Left lung (tissue), 14 donors: ENCODE data around the gene TMC5. TPM values are rescaled to one million over a fixed set of nuclear protein-coding genes. Genes with fewer than 3 reads are reported as not detected.
"Not testable (repeated sequence)": the region's sequence is repeated elsewhere in the genome, so short reads cannot be mapped to it uniquely, and the experiment has no call there.

Source experiments
- ATAC-seq: fragments of 200-7000 bp; cut with Tn5 transposase; one replicate; pipeline ENCODE4 v1.9.1; 2020; ENCODE audit warnings: moderate library complexity
- DNase-seq, 4 donors: peaks; one replicate each; pipeline ENCODE4 v3.0.0-alpha.2; 2013 to 2020
- H3K27ac ChIP-seq, 2 donors: fragments of 200-600 bp; sonication (generic) in 1 of 2; one replicate each; pipeline versions ENCODE4 v1.5.0 to v1.8.0; 2020 to 2021
- H3K27me3 ChIP-seq, 2 donors: fragments of 200-600 bp; sonication (generic) in 1 of 2; one replicate each; pipeline versions ENCODE4 v1.5.0 to v1.8.0; 2020 to 2021
- H3K36me3 ChIP-seq, 2 donors: fragments of 200-600 bp; sonication (generic) in 1 of 2; one replicate each; pipeline versions ENCODE4 v1.5.0 to v1.8.0; 2020 to 2021
- H3K4me1 ChIP-seq, 2 donors: fragments of 200-600 bp; one replicate each; pipeline ENCODE4 v1.8.0; 2021
- H3K4me3 ChIP-seq, 2 donors: fragments of 200-600 bp; sonication (generic) in 1 of 2; one replicate each; pipeline versions ENCODE4 v1.5.0 to v1.8.0; 2020 to 2021; ENCODE audit warnings: mild to moderate bottlenecking in 1 of 2
- H3K9me3 ChIP-seq, 2 donors: fragments of 200-600 bp; sonication (generic) in 1 of 2; one replicate each; pipeline versions ENCODE4 v1.5.0 to v1.8.0; 2020 to 2021
- intact Hi-C, 2 donors: fragments of 100-400 bp; cut with DNase I; formaldehyde crosslinking; loops; one replicate each; pipeline versions ENCODE4 v1.11.2 to v1.14.2; 2022
- long read RNA-seq, 12 donors: library from polyadenylated mRNA in 2 of 12; unstranded in 2 of 12; transcript quantifications; one replicate each; pipeline ENCODE4 v2.0.0 and lab custom pipeline, GENCODE V29; 2019 to 2026
- polyA plus RNA-seq, 6 donors: library from polyadenylated mRNA; unstranded; fragments of 120-200 nt; gene quantifications; one replicate each; pipeline ENCODE4 v1.2.1, GENCODE V29; 2013; ENCODE audit not compliant: insufficient read length in 6 of 6
- total RNA-seq, 2 donors: library from RNA; stranded (reverse); fragmentation: NEBNext Ultra II Directional; extraction: Animal tissue kit (Norgen Biotek cat#: 25700); gene quantifications; one replicate each; pipeline ENCODE4 v1.2.1, GENCODE V29; 2021
- TF ChIP-seq, protein P1 (sequence below), 2 donors: fragments of 200-600 bp; sonication (generic) in 1 of 2; IDR thresholded peaks; one replicate each; pipeline versions ENCODE4 v1.5.0 to v1.8.0; 2021; ENCODE audit warnings: antibody characterized with exemption in 2 of 2
- donor health status: DM: no; HTN: yes; CAD: no.
- donor health status: DM: no; HTN: no; CAD: no.

TMC5 gene, protein sequence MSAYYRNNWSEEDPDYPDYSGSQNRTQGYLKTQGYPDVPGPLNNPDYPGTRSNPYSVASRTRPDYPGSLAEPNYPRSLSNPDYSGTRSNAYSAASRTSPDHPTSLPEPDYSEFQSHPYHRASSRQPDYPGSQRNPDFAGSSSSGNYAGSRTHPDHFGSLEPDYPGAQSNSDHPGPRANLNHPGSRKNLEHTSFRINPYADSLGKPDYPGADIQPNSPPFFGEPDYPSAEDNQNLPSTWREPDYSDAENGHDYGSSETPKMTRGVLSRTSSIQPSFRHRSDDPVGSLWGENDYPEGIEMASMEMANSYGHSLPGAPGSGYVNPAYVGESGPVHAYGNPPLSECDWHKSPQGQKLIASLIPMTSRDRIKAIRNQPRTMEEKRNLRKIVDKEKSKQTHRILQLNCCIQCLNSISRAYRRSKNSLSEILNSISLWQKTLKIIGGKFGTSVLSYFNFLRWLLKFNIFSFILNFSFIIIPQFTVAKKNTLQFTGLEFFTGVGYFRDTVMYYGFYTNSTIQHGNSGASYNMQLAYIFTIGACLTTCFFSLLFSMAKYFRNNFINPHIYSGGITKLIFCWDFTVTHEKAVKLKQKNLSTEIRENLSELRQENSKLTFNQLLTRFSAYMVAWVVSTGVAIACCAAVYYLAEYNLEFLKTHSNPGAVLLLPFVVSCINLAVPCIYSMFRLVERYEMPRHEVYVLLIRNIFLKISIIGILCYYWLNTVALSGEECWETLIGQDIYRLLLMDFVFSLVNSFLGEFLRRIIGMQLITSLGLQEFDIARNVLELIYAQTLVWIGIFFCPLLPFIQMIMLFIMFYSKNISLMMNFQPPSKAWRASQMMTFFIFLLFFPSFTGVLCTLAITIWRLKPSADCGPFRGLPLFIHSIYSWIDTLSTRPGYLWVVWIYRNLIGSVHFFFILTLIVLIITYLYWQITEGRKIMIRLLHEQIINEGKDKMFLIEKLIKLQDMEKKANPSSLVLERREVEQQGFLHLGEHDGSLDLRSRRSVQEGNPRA
- total RNA-seq (100 to 1,000 TPM in 1 of 2 donors, 10 to 100 TPM in 1; 78.8 to 105 TPM), polyA plus RNA-seq (10 to 100 TPM in 1 of 6 donors, 1 to 10 TPM in 5; 4.1 to 13.6 (median 7.9) TPM)
- long read RNA-seq, donor 1, full-length matches to known transcripts = 1 of 71 reads
- long read RNA-seq, donor 1, partial matches to known transcripts = 61 of 71 reads
- long read RNA-seq, donor 1, other reads (novel, unspliced or antisense) = 9 of 71 reads
- long read RNA-seq, donor 2 = 0 reads
- long read RNA-seq, donor 3 = 0 reads
- long read RNA-seq, donor 4, partial matches to known transcripts = 54 of 59 reads
- long read RNA-seq, donor 4, other reads (novel, unspliced or antisense) = 4 of 59 reads
- long read RNA-seq, donor 5, partial matches to known transcripts = 6 of 6 reads
- long read RNA-seq, donor 5, other reads (novel, unspliced or antisense) = 0 of 6 reads
- long read RNA-seq, donor 6 = 0 reads
- long read RNA-seq, donor 7 = 0 reads
- long read RNA-seq, donor 8 = 0 reads
- long read RNA-seq, donor 9 = 0 reads
- long read RNA-seq, donor 10, partial matches to known transcripts = 47 of 49 reads
- long read RNA-seq, donor 10, other reads (novel, unspliced or antisense) = 2 of 49 reads
- long read RNA-seq, donor 11 = 0 reads
- long read RNA-seq, donor 12 = 0 reads

DNA sequence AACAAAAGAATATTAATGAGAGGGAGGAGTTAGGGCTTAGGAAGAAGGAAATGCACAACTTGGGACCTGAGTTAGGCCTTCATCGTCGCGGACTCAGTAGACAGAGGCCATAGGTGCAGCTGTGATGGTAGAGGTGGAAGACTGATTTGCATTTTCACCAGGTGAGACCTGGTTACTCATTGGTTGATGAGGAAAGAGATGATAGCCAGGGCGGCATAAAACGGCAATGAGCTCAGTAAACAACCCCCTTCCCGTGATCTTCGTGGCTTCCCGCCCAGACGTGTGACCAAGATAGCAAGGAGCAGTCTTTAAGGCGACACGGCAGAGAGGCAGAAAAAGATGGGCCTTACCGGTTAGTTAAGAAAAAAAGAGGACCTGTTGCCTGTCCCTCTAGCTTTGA, at the start of gene TMC5:
Gene TMC5, plus strand, starts transcription at position 244 of the 400 bp plus-strand sequence. CDS start 22,156 bp downstream, outside the sequence.
- Histone ChIP-seq H3K27ac (peak within 1 kb of the TSS in 1 of 2 donors; percentile 36), H3K9me3 (no peaks in the 10 kb centered on the region), H3K4me1 (no peaks in the 10 kb centered on the region), H3K36me3 (no peaks in the 10 kb centered on the region), H3K4me3 (peak within 1 kb of the TSS in 1 of 2 donors; percentile 22), H3K27me3 (peaks cover 0 to 5% of the 10 kb centered on the region in 2 donors)
- ATAC-seq (peak; percentile 42), DNase-seq (no peak)
- intact Hi-C loops = no loop called here
- TF ChIP-seq, protein P1, sequence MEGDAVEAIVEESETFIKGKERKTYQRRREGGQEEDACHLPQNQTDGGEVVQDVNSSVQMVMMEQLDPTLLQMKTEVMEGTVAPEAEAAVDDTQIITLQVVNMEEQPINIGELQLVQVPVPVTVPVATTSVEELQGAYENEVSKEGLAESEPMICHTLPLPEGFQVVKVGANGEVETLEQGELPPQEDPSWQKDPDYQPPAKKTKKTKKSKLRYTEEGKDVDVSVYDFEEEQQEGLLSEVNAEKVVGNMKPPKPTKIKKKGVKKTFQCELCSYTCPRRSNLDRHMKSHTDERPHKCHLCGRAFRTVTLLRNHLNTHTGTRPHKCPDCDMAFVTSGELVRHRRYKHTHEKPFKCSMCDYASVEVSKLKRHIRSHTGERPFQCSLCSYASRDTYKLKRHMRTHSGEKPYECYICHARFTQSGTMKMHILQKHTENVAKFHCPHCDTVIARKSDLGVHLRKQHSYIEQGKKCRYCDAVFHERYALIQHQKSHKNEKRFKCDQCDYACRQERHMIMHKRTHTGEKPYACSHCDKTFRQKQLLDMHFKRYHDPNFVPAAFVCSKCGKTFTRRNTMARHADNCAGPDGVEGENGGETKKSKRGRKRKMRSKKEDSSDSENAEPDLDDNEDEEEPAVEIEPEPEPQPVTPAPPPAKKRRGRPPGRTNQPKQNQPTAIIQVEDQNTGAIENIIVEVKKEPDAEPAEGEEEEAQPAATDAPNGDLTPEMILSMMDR (IDR thresholded peaks at IDR 0.05) = no peak

DNA sequence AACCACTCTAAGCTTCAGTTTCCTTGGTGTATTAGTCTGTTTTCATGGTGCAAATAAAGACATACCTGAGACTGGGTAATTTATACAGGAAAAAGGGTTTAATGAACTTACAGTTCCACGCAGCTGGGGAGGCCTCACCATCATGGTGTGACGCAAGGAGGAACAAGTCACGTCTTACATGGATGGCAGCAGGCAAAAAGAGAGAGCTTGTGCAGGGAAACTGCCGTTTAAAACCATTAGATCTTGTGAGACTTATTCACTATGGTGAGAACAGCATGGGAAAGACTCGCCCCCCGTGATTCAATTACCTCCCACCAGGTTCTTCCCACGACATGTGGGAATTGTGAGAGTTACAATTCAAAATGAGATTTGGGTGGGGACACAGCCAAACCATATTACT, 45.1 kb upstream of the TMC5 start:
- DNase-seq, H3K27me3 ChIP-seq, H3K9me3 ChIP-seq, H3K4me3 ChIP-seq, intact Hi-C loops, H3K36me3 ChIP-seq, H3K27ac ChIP-seq, H3K4me1 ChIP-seq, ATAC-seq: not testable (repeated sequence)

DNA sequence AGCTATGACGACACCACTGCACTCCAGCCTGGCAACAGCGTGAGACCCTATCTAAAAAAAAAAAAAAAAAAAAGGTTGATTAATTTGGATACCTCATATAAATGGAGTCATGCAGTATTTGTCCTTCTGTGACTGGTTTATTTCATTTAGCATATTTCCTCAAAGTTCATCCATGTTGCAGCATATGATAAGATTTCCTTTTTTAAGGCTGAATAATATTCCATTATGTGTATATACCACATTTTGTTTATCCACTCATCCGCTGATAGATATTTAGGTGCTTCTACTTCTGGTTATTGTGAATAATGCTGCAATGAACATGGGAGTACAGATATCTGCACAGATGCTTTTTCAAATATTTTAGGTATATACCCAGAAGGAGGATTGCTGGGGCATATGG, 43.3 kb upstream of the TMC5 start:
- no peaks in the 10 kb centered on the region for H3K36me3 ChIP-seq
- intact Hi-C loops = no loop called here
- H3K27me3 ChIP-seq = no peaks in the 10 kb centered on the region
- H3K27ac ChIP-seq = no peak overlapping the region
- TF ChIP-seq, protein P1 (IDR thresholded peaks at IDR 0.05) = no peak
- DNase-seq (no peak), ATAC-seq (no peak)
- no peaks in the 10 kb centered on the region for H3K9me3 ChIP-seq
- H3K4me1 ChIP-seq = no peaks in the 10 kb centered on the region
- no peak overlapping the region for H3K4me3 ChIP-seq

DNA sequence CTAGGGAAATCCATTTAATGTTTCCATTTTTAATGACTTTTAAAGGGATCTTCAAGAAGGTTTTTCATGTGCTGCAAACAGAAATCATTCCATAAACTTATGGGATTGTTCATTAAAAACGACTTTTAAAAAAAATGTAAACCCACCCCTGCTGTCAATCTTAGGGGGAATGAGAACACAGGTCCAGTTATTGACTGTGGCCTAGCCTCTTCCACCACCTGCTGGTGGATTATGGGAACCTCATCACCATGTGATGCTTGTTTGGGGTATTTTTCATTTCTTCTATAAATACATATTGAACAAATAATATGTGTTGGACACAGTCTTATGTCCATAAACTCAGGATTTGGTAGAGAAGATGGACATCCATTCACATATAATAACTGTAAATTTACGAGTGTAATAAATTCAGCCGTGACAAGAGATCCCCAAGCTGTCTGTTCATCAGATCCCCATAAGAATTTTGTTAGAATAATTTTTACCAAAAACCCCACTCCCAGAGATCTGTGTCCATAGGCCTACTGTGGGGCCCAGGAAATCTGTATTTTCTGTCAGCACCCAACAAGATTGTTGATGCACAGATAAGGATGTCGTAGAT, 42.0 kb upstream of the TMC5 start:
- Histone ChIP-seq H3K36me3 (no peaks in the 10 kb centered on the region), H3K4me1 (peaks cover 0 to 7% of the 10 kb centered on the region in 2 donors), H3K27me3 (no peaks in the 10 kb centered on the region), H3K27ac (no peak overlapping the region), H3K9me3 (no peaks in the 10 kb centered on the region), H3K4me3 (no peak overlapping the region)
- DNase-seq (peak in 1 of 4 donors; percentile 75), ATAC-seq (peak; percentile 87)
- TF ChIP-seq, protein P1 (IDR thresholded peaks at IDR 0.05) = peak; percentile 72 to 83
- intact Hi-C loops = no loop called here
